ENCODE data around the gene TBC1D4. TPM values are rescaled to one million over a fixed set of nuclear protein-coding genes. Genes with fewer than 3 reads are reported as not detected.

Gene TBC1D4
- total and polyA plus RNA-seq, 10 of the 15 experiments (the other 5 are each of a cell fraction or from before 2014, with no cell fraction given), result 11.0 to 38.6 (median 25.5) TPM

GRCh38 chr13:75395066-75395465, 86.9 kb downstream of the TBC1D4 start:
- no peak for FAIRE-seq
- no peak overlapping the region for H3K27ac ChIP-seq (ENCODE audit: control insufficient read depth, insufficient read depth)
- POLR2A ChIA-PET, result interaction anchor here (1.0 kb wide), 1 partner anchor 8 kb away, joined by 5 read pairs; no protein-coding TSS in a partner anchor
- 56% methylated on average over 5 of the region's 5 CpGs for WGBS (ENCODE audit: insufficient coverage, insufficient replicate concordance, low lambda C conversion rate, missing lambda C conversion rate)
- ATAC-seq, result peak; percentile 50; the same call in 2 of the 3 replicates
- H4K20me1 ChIP-seq (ENCODE audit: control insufficient read depth, insufficient read depth), result no peaks in the 10 kb centered on the region
- no peak overlapping the region for H3K9ac ChIP-seq (ENCODE audit: control insufficient read depth, insufficient read depth, low read length)
- no peak overlapping the region for H3K4me2 ChIP-seq (ENCODE audit: control insufficient read depth, insufficient read depth)
- CTCF ChIA-PET, result no interaction called here
- SMC1A ChIA-PET (ENCODE audit: uncharacterized antibody, unreplicated experiment), result interaction anchor here (1.0 kb wide), 1 partner anchor 22 kb away, joined by 3 read pairs; no protein-coding TSS in a partner anchor
- H3K36me3 ChIP-seq (ENCODE audit: control insufficient read depth in 2 of 2, insufficient read depth in 2 of 2, low read length in 1 of 2), result no peaks in the 10 kb centered on the region
- peaks cover 5% of the 10 kb centered on the region for H3K79me2 ChIP-seq (ENCODE audit: control insufficient read depth, insufficient read depth, low read length)
- RAD21 ChIA-PET (ENCODE audit: unreplicated experiment), result no interaction called here
- intact Hi-C loops (cut with micrococcal nuclease; ENCODE audit: unreplicated experiment), result no loop called here
- TF ChIP-seq MAX (IDR thresholded peaks at IDR 0.05; ENCODE audit: low read depth, low read length) (no peak), SIX5 (IDR thresholded peaks at IDR 0.05; ENCODE audit: low read depth, low read length, severe bottlenecking) (no peak), NFYB (IDR thresholded peaks at IDR 0.05; ENCODE audit: insufficient read depth, low read depth, low read length) (no peak), RUNX3 (IDR thresholded peaks at IDR 0.05; ENCODE audit: low read length) (0 out of 2 replicates have a peak, but pooled peaks have one; percentile 13), NKRF (conservative IDR thresholded peaks at IDR 0.05) (no peak)
- no peak for DNase-seq (ENCODE audit: low read depth, low spot score)
- no peaks in the 10 kb centered on the region for H3K27me3 ChIP-seq (replicated peaks in 1 of 2; ENCODE audit: control insufficient read depth in 2 of 2, insufficient read depth in 2 of 2, low read length in 1 of 2)
- H3K9me3 ChIP-seq (replicated peaks; ENCODE audit: control insufficient read depth, insufficient read depth, low read length), result peaks cover 6% of the 10 kb centered on the region; the same call in 2 of the 3 replicates
- in situ Hi-C loops (cut with MboI), result no loop called here
- H3K4me3 ChIP-seq, result no peak overlapping the region
- no peak overlapping the region for H2AFZ ChIP-seq (ENCODE audit: control insufficient read depth, low read depth, low read length)
- peaks cover 4% of the 10 kb centered on the region; the same call in 1 of the 2 replicates for H3K4me1 ChIP-seq (ENCODE audit: control insufficient read depth, insufficient read depth, low read length)
- BruUV-seq (replicated peaks), result no TSS peak

All from GM12878 (cell line).